Duodenal mucosa (tissue), 2 donors: ENCODE measurements around the gene MYO16.
"Not testable (repeated sequence)": the region's sequence is repeated elsewhere in the genome, so short reads cannot be mapped to it uniquely, and the experiment has no call there.

Experiments used
- H3K27ac ChIP-seq: one replicate; pipeline ENCODE4 v1.7.0; 2013; ENCODE audit warnings: low read depth, low read length
- H3K27me3 ChIP-seq, 2 donors: one replicate each; pipeline ENCODE4 v1.7.0; 2013; ENCODE audit warnings: low read length in 2 of 2, control low read depth in 1 of 2; ENCODE audit not compliant: insufficient read depth in 2 of 2, control insufficient read depth in 1 of 2
- H3K36me3 ChIP-seq, 2 donors: one replicate each; pipeline ENCODE4 v1.7.0; 2013; ENCODE audit warnings: low read length in 2 of 2, control low read depth in 1 of 2; ENCODE audit not compliant: insufficient read depth in 2 of 2, control insufficient read depth in 1 of 2
- H3K4me1 ChIP-seq, 2 donors: one replicate each; pipeline ENCODE4 v1.7.0; 2013; ENCODE audit warnings: low read length in 2 of 2, control low read depth in 1 of 2; ENCODE audit not compliant: insufficient read depth in 2 of 2, control insufficient read depth in 1 of 2
- H3K4me3 ChIP-seq, 2 donors: one replicate each; pipeline ENCODE4 v1.7.0; 2013; ENCODE audit warnings: low read length in 2 of 2, low read depth in 1 of 2
- H3K9ac ChIP-seq, 2 donors: one replicate each; pipeline ENCODE4 v1.7.0; 2013; ENCODE audit warnings: low read length in 2 of 2, low read depth in 1 of 2
- H3K9me3 ChIP-seq, 2 donors: one replicate each; pipeline ENCODE4 v1.7.0; 2013; ENCODE audit warnings: low read length in 2 of 2, control low read depth in 1 of 2; ENCODE audit not compliant: control insufficient read depth in 1 of 2

MYO16 gene

GRCh38 chr13:109091249-109091648, 461.8 kb downstream of the MYO16 start:
- H3K9me3 ChIP-seq = no peaks in the 10 kb centered on the region
- H3K9ac ChIP-seq = no peak overlapping the region
- H3K4me1 ChIP-seq = no peaks in the 10 kb centered on the region
- H3K36me3 ChIP-seq = no peaks in the 10 kb centered on the region
- peaks cover 0 to 3% of the 10 kb centered on the region in 2 donors for H3K27me3 ChIP-seq
- H3K27ac ChIP-seq = no peak overlapping the region
- no peak overlapping the region for H3K4me3 ChIP-seq

- H3K4me3 ChIP-seq, H3K4me1 ChIP-seq, H3K9me3 ChIP-seq, H3K36me3 ChIP-seq, H3K27ac ChIP-seq, H3K27me3 ChIP-seq, H3K9ac ChIP-seq: not testable (repeated sequence)
These were observed 462.8 kb downstream of the MYO16 start for GRCh38 chr13:109092186-109092585.

GRCh38 chr13:109093998-109094397, 464.6 kb downstream of the MYO16 start:
- Histone ChIP-seq H3K27ac (no peak overlapping the region), H3K9ac (no peak overlapping the region), H3K9me3 (no peaks in the 10 kb centered on the region), H3K36me3 (no peaks in the 10 kb centered on the region), H3K27me3 (peaks cover 0 to 3% of the 10 kb centered on the region in 2 donors), H3K4me1 (no peaks in the 10 kb centered on the region), H3K4me3 (no peak overlapping the region)

- H3K9ac ChIP-seq = no peak overlapping the region
- H3K36me3 ChIP-seq = no peaks in the 10 kb centered on the region
- no peak overlapping the region for H3K4me3 ChIP-seq
- peaks cover 0 to 3% of the 10 kb centered on the region in 2 donors for H3K27me3 ChIP-seq
- no peaks in the 10 kb centered on the region for H3K9me3 ChIP-seq
- no peak overlapping the region for H3K27ac ChIP-seq
- no peaks in the 10 kb centered on the region for H3K4me1 ChIP-seq
These were observed 465.7 kb downstream of the MYO16 start for GRCh38 chr13:109095126-109095525.

GRCh38 chr13:109096101-109096500, 466.7 kb downstream of the MYO16 start:
- Histone ChIP-seq H3K36me3 (no peaks in the 10 kb centered on the region), H3K9ac (no peak overlapping the region), H3K27me3 (peaks cover 0 to 3% of the 10 kb centered on the region in 2 donors), H3K27ac (no peak overlapping the region), H3K4me1 (no peaks in the 10 kb centered on the region), H3K9me3 (no peaks in the 10 kb centered on the region), H3K4me3 (no peak overlapping the region)

DNA sequence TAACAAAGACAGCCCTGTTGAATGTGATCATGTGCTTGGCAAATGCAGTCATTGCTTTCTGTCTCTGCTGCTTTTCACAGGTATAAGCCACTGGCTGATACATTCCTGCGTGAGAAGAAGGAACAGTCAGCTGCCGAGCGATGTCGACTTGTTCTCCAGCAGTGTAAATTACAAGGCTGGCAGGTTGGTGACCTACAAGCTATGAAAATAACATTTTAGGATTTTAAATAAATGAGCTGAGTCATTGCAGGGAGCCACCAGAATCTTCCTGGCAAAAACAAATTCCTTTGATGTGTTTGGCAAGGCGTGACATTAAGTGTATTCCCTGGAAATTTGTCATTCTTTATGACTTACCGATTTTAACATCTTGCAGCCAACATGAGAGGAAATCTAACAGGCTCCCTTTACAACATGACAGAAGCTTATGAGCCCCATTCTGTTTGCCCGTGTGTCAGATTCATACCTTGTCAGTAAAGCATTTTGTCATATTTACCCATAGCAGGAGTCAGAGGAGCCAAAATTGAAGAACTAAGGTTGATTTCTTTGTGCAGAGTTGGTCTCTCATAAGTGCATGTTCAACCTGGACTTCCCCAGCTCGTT, 471.4 kb downstream of the MYO16 start:
- no peaks in the 10 kb centered on the region for H3K27me3 ChIP-seq
- H3K4me3 ChIP-seq = no peak overlapping the region
- H3K4me1 ChIP-seq = no peaks in the 10 kb centered on the region
- no peaks in the 10 kb centered on the region for H3K36me3 ChIP-seq
- no peaks in the 10 kb centered on the region for H3K9me3 ChIP-seq
- H3K27ac ChIP-seq = no peak overlapping the region
- H3K9ac ChIP-seq = no peak overlapping the region

GRCh38 chr13:109101550-109102144, 472.2 kb downstream of the MYO16 start:
- no peak overlapping the region for H3K9ac ChIP-seq

DNA sequence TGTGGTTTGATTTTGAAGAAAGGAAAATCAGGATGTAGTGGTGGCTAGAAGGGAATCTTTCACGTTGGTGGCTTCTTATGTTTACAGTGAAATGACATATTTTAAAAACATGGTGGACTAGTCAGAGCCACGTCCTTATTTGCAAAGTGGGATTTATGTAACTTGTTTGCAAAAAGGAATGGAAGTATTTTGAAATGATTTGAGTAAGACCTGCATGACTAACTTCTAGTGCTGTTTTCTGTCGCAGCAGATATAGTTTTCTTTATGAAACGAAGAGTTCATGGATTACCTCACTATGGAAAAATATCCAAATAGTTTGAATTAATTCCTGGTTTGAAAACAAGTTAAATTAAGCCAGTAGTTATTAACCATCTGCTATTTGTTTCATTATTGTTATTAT, 476.5 kb downstream of the MYO16 start:
- H3K9ac ChIP-seq = no peak overlapping the region
- no peak overlapping the region for H3K27ac ChIP-seq
- no peaks in the 10 kb centered on the region for H3K9me3 ChIP-seq

More at GRCh38 chr13:109101550-109102144, 472.2 kb downstream of the MYO16 start:
- Histone ChIP-seq H3K4me3 (no peak overlapping the region), H3K9me3 (no peaks in the 10 kb centered on the region), H3K36me3 (no peaks in the 10 kb centered on the region), H3K27ac (no peak overlapping the region), H3K4me1 (no peaks in the 10 kb centered on the region), H3K27me3 (no peaks in the 10 kb centered on the region)

GRCh38 chr13:109110159-109110558, 480.7 kb downstream of the MYO16 start:
- Histone ChIP-seq H3K36me3 (no peaks in the 10 kb centered on the region), H3K4me3 (no peak overlapping the region), H3K4me1 (no peaks in the 10 kb centered on the region), H3K27ac (no peak overlapping the region), H3K9ac (no peak overlapping the region), H3K9me3 (no peaks in the 10 kb centered on the region), H3K27me3 (no peaks in the 10 kb centered on the region)

More for the DNA sequence above, 476.5 kb downstream of the MYO16 start:
- Histone ChIP-seq H3K4me3 (no peak overlapping the region), H3K36me3 (no peaks in the 10 kb centered on the region), H3K4me1 (no peaks in the 10 kb centered on the region), H3K27me3 (no peaks in the 10 kb centered on the region)

GRCh38 chr13:109111141-109111540, 481.7 kb downstream of the MYO16 start:
- no peaks in the 10 kb centered on the region for H3K27me3 ChIP-seq
- H3K9me3 ChIP-seq = no peaks in the 10 kb centered on the region
- H3K27ac ChIP-seq = no peak overlapping the region
- H3K4me1 ChIP-seq = no peaks in the 10 kb centered on the region
- no peaks in the 10 kb centered on the region for H3K36me3 ChIP-seq
- H3K9ac ChIP-seq = no peak overlapping the region
- H3K4me3 ChIP-seq = no peak overlapping the region
